Ovary (tissue), 3 donors: ENCODE data around the gene CCDC91.

Source experiments
- EP300 ChIP-seq: sonication (generic); formaldehyde crosslinking; IDR thresholded peaks from one replicate; pipeline ENCODE4 v1.6.1; 2017; ENCODE audit warnings: antibody characterized with exemption
- POLR2A ChIP-seq: fragments of 450-650 bp; IDR thresholded peaks from one replicate; pipeline ENCODE4 v1.6.1; 2017; ENCODE audit warnings: antibody characterized with exemption, mild to moderate bottlenecking, moderate library complexity
- TF ChIP-seq, protein P1 (sequence below), 3 donors: fragments of 450-650 bp in 2 of 3; fragments of 200-600 bp in 1 of 3; IDR thresholded peaks; one replicate each; pipeline versions ENCODE4 v1.5.1 to v1.8.0; 2016 to 2022; ENCODE audit warnings: antibody characterized with exemption in 3 of 3, mild to moderate bottlenecking in 1 of 3
- donor health status: DM: no; HTN: no; CAD: no.

DNA sequence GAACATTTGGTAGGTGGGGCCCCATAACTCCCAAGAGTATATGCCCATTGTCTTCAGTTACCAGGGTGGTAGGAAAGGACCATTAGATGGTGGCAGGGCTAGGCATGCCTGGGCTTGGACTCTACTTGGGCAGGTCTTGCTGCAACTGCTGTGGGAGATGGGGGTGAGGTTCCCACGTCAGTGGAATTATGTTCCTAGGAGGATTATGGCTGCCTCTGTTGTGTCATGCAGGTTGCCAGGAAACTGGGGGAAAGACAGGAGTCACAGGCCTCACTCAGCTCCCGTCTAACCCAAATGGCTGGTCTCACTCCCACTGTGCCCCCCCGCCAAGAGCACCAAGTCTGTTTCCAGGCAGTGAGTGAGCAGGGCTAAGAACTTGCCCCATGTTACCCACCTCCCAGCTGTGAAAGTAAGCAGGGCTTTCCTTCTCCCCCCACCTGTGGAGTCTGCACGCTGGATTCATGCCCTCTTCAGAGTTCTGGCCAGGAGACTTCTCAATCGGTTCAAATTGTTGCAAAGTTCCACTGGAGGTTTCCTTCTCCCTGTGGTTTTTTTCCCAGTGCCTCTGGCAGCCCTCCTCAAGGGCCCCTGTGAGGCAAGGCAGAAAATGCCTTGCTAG is 337.5 kb downstream of the CCDC91 start:
- TF ChIP-seq, protein P1, sequence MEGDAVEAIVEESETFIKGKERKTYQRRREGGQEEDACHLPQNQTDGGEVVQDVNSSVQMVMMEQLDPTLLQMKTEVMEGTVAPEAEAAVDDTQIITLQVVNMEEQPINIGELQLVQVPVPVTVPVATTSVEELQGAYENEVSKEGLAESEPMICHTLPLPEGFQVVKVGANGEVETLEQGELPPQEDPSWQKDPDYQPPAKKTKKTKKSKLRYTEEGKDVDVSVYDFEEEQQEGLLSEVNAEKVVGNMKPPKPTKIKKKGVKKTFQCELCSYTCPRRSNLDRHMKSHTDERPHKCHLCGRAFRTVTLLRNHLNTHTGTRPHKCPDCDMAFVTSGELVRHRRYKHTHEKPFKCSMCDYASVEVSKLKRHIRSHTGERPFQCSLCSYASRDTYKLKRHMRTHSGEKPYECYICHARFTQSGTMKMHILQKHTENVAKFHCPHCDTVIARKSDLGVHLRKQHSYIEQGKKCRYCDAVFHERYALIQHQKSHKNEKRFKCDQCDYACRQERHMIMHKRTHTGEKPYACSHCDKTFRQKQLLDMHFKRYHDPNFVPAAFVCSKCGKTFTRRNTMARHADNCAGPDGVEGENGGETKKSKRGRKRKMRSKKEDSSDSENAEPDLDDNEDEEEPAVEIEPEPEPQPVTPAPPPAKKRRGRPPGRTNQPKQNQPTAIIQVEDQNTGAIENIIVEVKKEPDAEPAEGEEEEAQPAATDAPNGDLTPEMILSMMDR (IDR thresholded peaks at IDR 0.05) = no peak
- TF ChIP-seq POLR2A (no peak), EP300 (no peak)
